GM18505 (cell line): ENCODE measurements around the gene MAJIN.

ENCODE experiments used
- ATAC-seq: cut with Tn5 transposase; IDR thresholded peaks from one replicate; pipeline ENCODE4 v1.9.1; 2021; ENCODE audit not compliant: unreplicated experiment
- POLR2A ChIP-seq: IDR thresholded peaks from 4 replicates; pipeline ENCODE4 v1.6.1; 2011; ENCODE audit warnings: borderline replicate concordance; ENCODE audit not compliant: insufficient read depth, insufficient read length; ENCODE audit errors: extremely low read depth

Gene MAJIN

DNA sequence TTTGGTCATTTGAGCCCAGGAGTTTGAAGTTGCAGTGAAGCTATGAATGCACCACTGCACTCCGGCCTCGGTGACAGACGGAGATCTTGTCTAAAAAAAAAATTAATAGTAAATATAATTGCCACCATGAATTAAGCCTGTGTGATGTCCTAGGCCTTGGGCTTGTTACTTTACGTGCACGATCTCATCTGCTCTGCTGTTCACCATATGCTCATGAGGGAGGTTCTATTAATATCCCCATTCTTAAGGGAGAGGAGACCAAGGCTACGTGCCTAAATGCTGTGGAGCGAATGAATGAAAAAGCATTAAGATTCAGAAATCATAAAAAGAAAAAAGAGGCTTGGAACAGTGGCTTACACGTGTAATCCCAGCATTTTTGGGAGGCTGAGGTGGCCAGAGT is 52.3 kb downstream of the MAJIN start:
- ATAC-seq = no peak
- no peak for TF ChIP-seq POLR2A

- no peak for ATAC-seq
- no peak for TF ChIP-seq POLR2A
Observed at GRCh38 chr11:64918017-64918416, 53.9 kb downstream of the MAJIN start.

DNA sequence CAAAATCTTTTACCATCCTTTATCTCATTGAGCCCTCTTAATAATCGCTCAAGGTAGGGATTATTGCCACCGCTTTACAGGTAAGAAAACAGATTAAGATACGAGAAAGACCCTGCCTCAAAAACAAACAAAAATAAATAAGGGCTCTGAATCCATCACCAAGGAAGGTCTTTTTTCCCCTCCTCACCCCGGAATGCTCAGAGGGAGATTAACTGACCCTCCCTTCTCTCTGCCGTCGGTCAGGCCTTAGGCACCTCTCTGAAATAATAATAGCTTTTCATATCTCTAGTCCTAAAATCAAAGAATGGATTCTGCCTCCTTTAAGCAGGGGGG is 54.3 kb downstream of the MAJIN start:
- no peak for ATAC-seq
- TF ChIP-seq POLR2A = no peak

DNA sequence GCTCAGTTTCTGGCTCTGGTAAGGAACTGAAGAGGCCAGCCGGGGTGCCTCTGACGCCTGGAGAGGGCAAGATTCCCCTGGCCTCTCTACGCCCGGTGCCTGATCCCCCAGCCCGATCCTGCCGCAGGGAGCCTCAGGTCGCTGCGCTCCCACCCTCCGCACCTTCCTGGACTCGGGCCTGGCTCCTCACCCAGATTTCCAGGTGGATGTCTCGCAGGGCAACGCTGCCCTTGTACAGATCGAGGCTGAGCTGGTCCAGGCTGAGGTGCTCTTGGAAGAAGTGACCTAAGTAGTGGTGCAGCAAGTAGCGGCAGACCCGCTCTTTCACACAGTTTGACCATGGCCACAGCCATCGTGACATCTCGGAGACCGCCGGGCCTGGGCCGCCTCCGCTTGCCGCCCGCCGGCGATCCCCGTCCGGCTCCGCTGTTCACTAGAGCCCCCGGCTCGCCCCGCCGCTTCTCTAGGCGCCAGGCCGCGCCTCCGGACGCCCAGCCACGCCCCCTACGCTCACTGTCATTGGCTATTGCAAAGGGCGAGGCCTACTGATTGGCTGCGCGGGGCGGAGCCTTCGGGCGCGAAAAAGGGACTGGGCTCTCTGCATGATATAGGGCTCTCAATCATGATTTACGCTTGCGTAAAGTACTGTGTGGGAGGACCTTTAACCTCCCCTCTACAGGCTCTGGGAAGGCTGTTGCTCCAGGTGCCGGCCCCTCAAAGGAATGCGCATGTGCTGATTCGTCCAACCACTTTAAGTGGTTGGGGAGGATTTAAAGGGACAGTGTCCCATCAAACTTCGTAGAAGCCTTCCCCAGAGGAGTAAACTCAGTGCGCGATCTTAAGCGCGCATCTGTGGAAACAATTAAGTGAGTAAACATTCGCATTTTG is 54.9 kb downstream of the MAJIN start, which contains the start of gene ATG2A:
Gene ATG2A, minus strand, starts transcription at position 435 of the 888 bp plus-strand sequence. Its CDS starts 74 bp downstream, at position 361.
- ATAC-seq = peak; percentile 87
- peak; percentile 71 for TF ChIP-seq POLR2A

DNA sequence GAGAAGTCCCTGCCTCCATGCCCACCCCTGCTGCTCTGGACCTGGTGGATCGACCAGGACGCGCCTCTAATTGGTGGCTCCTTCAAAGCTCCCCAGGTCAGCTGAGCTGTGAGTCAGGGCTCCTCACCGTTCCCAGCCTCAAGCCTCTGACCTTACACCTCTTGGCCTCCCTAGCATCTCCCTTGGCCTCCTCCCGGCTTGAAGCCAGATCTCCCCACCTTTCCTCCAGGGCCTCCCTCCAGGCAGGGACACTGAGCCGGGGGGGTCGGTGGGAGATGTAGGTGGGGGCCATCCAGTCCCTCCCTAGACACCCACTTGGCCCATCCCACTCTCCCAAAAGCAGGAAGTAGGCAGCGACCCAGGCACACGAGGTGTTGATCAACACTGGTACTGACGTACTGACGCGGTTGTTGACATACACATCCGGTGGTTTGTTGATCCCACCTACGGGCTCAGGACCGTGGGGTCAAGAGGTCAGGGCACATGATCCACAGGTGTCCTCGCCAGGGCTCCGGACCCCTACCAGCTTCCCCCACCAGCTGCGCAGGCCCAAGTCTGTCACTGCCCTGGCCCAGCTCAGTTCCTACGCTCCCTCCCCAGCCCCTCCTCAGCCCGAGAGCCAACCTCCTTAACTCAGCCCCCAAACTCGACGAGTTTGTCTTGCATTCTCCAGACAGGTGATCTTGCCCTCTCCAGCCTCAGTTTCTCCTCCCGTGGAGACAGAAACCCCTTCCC is 55.7 kb downstream of the MAJIN start:
- peak; percentile 11 for ATAC-seq
- no peak for TF ChIP-seq POLR2A

DNA sequence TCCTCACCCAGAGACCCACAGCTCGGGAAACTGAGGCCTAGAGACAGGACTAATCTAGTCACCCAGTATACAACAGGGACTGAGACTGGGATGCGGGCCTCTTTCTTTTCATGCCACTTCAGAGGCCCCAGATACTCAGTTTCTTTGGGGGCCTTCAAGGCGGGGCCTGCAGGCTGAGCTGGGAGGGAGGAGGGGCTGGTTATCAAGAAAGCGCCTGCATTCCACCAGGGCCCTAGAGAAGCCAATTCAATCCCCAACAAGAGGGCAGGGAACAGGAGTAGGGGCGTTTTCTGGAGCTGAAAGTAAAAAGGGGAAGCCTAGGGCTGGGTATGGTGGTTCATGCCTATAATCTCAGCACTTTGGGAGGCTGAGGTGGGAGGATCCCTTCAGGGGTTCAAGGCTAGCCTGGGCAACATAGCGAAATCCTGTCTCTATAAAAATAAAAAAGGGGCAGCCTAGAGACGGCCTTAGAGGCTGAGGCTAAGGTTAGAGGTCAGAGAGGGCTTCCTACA is 56.5 kb downstream of the MAJIN start:
- no peak for TF ChIP-seq POLR2A
- ATAC-seq = no peak

DNA sequence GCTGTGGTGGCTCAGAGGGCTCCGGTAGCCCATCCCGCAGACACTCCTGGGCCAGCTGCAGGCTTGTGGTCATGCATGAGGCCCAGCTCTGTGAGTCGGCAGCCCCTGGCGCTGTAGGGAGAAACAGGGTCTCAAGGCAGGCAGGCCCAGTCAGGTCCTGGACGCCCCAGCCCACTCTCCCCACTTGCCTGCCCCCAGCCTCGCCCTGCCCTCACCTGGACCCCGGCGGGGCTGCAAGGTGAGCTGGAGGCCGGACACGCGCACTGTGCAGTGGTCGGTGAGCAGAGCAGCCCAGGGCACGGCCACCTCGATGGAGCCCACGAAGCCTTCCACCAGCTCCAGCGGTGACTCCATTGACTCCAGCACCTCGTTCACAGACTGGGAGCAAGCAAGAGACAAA is 57.8 kb downstream of the MAJIN start:
- no peak for TF ChIP-seq POLR2A
- no peak for ATAC-seq

DNA sequence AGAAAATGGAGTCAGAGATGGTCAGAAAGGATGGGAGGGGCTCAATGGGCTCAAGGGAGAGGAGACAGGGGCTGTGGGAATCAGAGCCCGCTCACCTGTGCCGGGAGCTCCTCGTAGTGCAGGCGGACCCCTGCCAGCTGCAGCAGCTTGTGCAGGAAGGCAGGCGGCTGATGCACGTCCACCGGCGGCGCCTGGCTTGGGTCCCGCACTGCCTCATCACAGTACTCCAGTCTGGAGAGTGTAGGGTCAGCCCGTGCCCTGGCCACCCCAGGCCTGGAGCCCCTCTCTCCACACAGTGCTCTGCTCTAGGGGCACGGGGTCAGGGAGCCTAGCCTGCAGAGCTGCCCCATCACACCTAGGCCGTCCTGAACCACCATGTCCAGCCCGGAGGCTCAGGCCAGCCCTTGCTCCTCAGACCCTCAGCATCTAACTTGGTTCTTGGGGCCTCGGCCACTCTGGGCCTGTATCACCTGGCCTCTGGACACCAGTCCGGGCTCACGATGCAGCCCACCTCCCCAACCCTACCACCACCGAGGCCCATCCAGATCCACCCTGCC is 58.7 kb downstream of the MAJIN start:
- TF ChIP-seq POLR2A = no peak
- no peak for ATAC-seq

DNA sequence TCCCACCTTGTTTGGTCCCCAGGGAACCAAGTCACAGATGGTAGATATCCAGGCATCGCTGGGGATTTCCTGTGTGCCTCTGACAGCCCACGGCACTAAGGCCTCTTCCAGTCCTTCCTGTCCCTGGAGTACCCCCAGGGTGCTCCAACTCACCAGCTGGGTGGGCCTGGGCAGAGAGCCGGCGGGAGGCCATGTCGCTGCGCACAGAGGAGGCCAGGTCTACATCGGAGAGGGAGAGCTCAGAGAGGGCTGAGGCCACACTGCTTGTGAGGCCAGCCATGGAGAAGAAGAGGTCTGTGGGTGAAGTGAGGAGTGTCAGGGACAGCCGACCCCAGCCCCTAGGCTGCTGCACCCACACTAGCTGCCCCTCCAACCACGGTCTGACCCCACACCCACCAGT is 60.2 kb downstream of the MAJIN start:
- no peak for ATAC-seq
- TF ChIP-seq POLR2A = no peak

GRCh38 chr11:64911142-64911541 is 60.8 kb downstream of the MAJIN start:
- no peak for TF ChIP-seq POLR2A
- no peak for ATAC-seq

DNA sequence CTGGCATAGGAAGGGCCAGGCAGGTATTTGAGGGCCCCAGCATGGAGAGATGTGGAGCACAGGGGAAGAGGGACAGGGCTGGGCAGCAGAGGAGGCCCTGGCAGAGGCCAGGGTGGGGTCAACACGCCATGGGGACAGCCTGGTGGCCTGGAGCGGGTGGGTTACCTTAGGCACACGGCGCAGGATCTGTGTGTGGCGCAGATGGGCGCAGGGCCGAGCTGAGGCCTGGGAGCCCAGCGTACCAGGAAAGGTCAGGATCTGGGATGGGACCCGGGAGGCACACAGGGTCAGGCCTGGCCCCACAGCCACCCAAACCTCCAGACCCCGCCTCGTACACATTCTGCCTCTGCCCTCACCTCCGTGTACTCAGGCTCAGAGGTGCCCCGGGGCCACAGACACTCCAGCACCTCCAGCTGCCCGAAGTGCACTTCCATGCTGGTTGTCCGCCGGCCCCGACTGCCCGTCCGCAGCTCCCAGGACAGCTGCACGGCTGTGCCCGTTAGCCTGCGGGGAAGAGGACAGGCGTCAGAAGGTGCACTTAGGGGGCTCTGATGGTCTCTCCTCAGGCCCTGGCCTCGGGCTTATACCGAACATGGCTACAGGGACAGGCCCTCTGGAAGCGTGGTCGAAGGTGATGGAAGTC is 61.3 kb downstream of the MAJIN start:
- no peak for TF ChIP-seq POLR2A

DNA sequence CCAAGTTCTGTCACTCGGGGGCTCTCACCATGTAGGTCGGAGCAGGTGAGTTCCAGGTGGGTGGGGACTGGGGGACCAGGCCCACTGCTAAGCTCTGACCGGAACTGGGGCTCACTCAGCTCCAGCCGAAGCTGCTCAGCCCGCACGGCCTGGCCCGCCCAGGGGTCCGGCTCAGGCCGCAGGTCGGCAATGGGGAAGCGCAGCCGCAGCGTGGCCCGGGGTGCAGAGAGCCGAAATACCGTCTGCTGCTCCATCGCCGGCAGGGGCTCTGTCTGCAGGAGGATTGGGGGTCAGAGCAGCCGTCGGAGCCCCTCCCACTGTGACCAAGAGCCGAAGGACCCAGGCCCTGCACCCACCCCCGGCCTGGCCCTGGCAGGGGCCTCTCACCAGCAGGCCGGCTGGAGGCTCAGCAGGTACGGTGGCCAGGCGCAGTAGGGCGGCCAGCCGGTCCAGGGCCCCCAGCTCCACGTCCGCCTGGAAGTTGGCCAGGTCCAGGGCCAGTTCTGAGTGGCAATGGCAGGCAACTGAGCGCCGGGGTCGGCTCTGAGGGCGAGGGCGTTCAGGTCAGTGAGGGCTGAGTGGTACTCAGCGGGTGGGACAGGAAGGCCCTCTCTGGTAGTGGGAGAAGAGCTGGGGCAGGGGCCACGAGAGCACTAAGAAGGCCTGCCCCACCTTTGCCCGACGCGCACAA is 62.1 kb downstream of the MAJIN start:
- ATAC-seq = no peak
- TF ChIP-seq POLR2A = no peak

More for the DNA sequence above, 61.3 kb downstream of the MAJIN start:
- ATAC-seq = no peak
